KMS-11 (cell line): ENCODE measurements around the gene COA5.
A peak's percentile ranks its signal among the peaks of the same experiment; 100 is the strongest.

Experiments
- H2AFZ ChIP-seq: fragments of 200-600 bp; sonication (generic); 2 replicates; pipeline ENCODE4 v1.6.1; 2016; ENCODE audit warnings: antibody characterized with exemption, mixed run types, low read depth
- H3K27ac ChIP-seq: fragments of 200-600 bp; sonication (generic); 2 replicates; pipeline ENCODE4 v1.6.1; 2016; ENCODE audit warnings: mild to moderate bottlenecking, mixed run types
- H3K27me3 ChIP-seq: fragments of 200-600 bp; sonication (generic); 2 replicates; pipeline ENCODE4 v1.6.1; 2017; ENCODE audit warnings: mild to moderate bottlenecking, low read depth, mixed run types, moderate library complexity; ENCODE audit not compliant: insufficient read depth
- H3K36me3 ChIP-seq: fragments of 200-600 bp; sonication (generic); 2 replicates; pipeline ENCODE4 v1.6.1; 2017; ENCODE audit warnings: mild to moderate bottlenecking, mixed run types; ENCODE audit not compliant: insufficient read depth
- H3K4me1 ChIP-seq: fragments of 200-600 bp; sonication (generic); 2 replicates; pipeline ENCODE4 v1.6.1; 2016; ENCODE audit warnings: mild to moderate bottlenecking, low read depth, mixed run types; ENCODE audit not compliant: poor library complexity, severe bottlenecking
- H3K4me2 ChIP-seq: fragments of 200-600 bp; sonication (generic); 2 replicates; pipeline ENCODE4 v1.7.0; 2016; ENCODE audit warnings: mild to moderate bottlenecking, mixed run types
- H3K4me3 ChIP-seq: fragments of 200-600 bp; sonication (generic); IDR thresholded peaks from 2 replicates; pipeline ENCODE4 v1.6.1; 2017; ENCODE audit warnings: low read depth, low read length, mixed read lengths; ENCODE audit not compliant: insufficient read depth
- H3K79me2 ChIP-seq: fragments of 200-600 bp; sonication (generic); 2 replicates; pipeline ENCODE4 v1.6.1; 2016; ENCODE audit warnings: low read depth, mixed run types; ENCODE audit not compliant: insufficient read depth
- H3K9ac ChIP-seq: fragments of 200-600 bp; sonication (generic); 2 replicates; pipeline ENCODE4 v1.6.1; 2016; ENCODE audit warnings: mild to moderate bottlenecking, mixed run types
- H4K20me1 ChIP-seq: fragments of 200-600 bp; sonication (generic); 2 replicates; pipeline ENCODE4 v1.6.1; 2016; ENCODE audit warnings: mild to moderate bottlenecking, mixed run types; ENCODE audit not compliant: insufficient read depth
- TF ChIP-seq, protein P1 (sequence below): fragments of 200-600 bp; sonication (generic); conservative IDR thresholded peaks from 2 replicates; pipeline ENCODE4 v1.6.1; 2017; ENCODE audit warnings: low read depth, mild to moderate bottlenecking, antibody characterized with exemption, low read length, moderate library complexity, mixed read lengths

COA5 gene

DNA sequence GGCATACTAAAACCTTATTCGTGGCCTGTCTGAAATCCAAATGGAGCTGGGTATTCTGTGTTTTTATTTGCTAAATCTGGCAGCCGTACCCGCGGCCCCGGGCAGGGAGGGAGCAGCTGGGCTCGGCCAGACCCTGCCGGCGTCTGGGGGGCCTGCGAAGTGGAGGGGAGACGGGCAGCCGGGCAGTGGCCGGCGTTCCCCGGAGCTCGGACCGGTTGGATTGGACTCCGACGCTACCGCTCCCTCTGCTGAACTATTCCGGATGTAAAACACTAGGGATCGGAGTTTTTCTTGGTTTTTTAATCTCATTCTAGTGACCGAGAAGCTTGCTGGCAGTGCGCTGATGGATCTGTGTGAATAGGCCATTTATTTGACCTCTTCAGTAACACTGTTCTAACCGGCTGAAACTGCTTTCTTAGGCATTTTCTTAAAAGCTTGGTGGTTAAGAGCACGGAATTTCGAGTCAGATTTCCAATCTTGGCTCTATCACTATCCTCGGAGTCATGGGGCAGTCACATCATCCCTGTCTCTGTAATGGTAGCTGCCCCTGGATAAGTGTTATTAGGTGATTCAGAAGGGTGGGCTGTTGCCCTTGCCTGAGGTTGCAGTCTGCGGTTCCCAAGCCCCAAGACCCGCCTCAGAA is 771 bp upstream of the COA5 start:
- peaks cover 22% of the 10 kb centered on the region for H3K4me1 ChIP-seq
- H4K20me1 ChIP-seq: no peaks in the 10 kb centered on the region
- peak overlapping the region; percentile 76 for H3K27ac ChIP-seq
- H3K27me3 ChIP-seq: no peaks in the 10 kb centered on the region
- TF ChIP-seq, protein P1, sequence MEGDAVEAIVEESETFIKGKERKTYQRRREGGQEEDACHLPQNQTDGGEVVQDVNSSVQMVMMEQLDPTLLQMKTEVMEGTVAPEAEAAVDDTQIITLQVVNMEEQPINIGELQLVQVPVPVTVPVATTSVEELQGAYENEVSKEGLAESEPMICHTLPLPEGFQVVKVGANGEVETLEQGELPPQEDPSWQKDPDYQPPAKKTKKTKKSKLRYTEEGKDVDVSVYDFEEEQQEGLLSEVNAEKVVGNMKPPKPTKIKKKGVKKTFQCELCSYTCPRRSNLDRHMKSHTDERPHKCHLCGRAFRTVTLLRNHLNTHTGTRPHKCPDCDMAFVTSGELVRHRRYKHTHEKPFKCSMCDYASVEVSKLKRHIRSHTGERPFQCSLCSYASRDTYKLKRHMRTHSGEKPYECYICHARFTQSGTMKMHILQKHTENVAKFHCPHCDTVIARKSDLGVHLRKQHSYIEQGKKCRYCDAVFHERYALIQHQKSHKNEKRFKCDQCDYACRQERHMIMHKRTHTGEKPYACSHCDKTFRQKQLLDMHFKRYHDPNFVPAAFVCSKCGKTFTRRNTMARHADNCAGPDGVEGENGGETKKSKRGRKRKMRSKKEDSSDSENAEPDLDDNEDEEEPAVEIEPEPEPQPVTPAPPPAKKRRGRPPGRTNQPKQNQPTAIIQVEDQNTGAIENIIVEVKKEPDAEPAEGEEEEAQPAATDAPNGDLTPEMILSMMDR: no peak
- H3K9ac ChIP-seq: peak overlapping the region; percentile 93
- H3K4me2 ChIP-seq: peak overlapping the region; percentile 80
- peak overlapping the region; percentile 87 for H3K4me3 ChIP-seq
- no peaks in the 10 kb centered on the region for H3K36me3 ChIP-seq
- H2AFZ ChIP-seq: peak overlapping the region; percentile 98
- H3K79me2 ChIP-seq: peaks cover 23% of the 10 kb centered on the region

GRCh38 chr2:98607741-98608115 is 584 bp downstream of the COA5 start:
- Histone ChIP-seq H3K27me3 (no peaks in the 10 kb centered on the region), H3K27ac (peak overlapping the region; percentile 76), H3K9ac (peak overlapping the region; percentile 93), H2AFZ (peak overlapping the region; percentile 98), H3K36me3 (no peaks in the 10 kb centered on the region), H4K20me1 (no peaks in the 10 kb centered on the region), H3K4me3 (no peak overlapping the region), H3K79me2 (peaks cover 23% of the 10 kb centered on the region), H3K4me2 (peak overlapping the region; percentile 95), H3K4me1 (peaks cover 22% of the 10 kb centered on the region)
- TF ChIP-seq, protein P1: no peak

- H3K4me3 ChIP-seq: no peak overlapping the region
- H4K20me1 ChIP-seq: no peaks in the 10 kb centered on the region
- no peaks in the 10 kb centered on the region for H3K36me3 ChIP-seq
- peak overlapping the region; percentile 93; the same call in 1 of the 2 replicates for H3K9ac ChIP-seq
- H3K79me2 ChIP-seq: peaks cover 23% of the 10 kb centered on the region
- peaks cover 22% of the 10 kb centered on the region for H3K4me1 ChIP-seq
- TF ChIP-seq, protein P1: no peak
- no peak overlapping the region for H3K27ac ChIP-seq
- H3K4me2 ChIP-seq: peak overlapping the region; percentile 95
- H3K27me3 ChIP-seq: no peaks in the 10 kb centered on the region
- no peak overlapping the region for H2AFZ ChIP-seq
Observed at GRCh38 chr2:98607104-98607503, 1.2 kb downstream of the COA5 start.

- Histone ChIP-seq H3K79me2 (peaks cover 23% of the 10 kb centered on the region), H3K27ac (no peak overlapping the region), H3K36me3 (no peaks in the 10 kb centered on the region), H2AFZ (no peak overlapping the region), H3K4me3 (no peak overlapping the region), H3K27me3 (no peaks in the 10 kb centered on the region), H4K20me1 (no peaks in the 10 kb centered on the region), H3K9ac (no peak overlapping the region), H3K4me1 (peaks cover 22% of the 10 kb centered on the region), H3K4me2 (no peak overlapping the region)
- TF ChIP-seq, protein P1: no peak
Observed at GRCh38 chr2:98606431-98606830, 1.9 kb downstream of the COA5 start.
